ENCODE results near the gene TBC1D7.

- no peak for TF ChIP-seq CTCF (IDR thresholded peaks at IDR 0.05)
- no peak for TF ChIP-seq POLR2A (IDR thresholded peaks at IDR 0.05)
These were observed 43.2 kb upstream of the TBC1D7 start for GRCh38 chr6:13371421-13372072.

All from thyroid gland (tissue), 4 donors.